HCT116 (cell line): ENCODE data around the gene FBXO11. TPM values are rescaled to one million over a fixed set of nuclear protein-coding genes. Genes with fewer than 3 reads are reported as not detected.
A peak's percentile ranks its signal among the peaks of the same experiment; 100 is the strongest.

Experiments used
- ATAC-seq: fragments of 200-7000 bp; cut with Tn5 transposase; 2 replicates; pipeline ENCODE4 v1.9.1; 2020; ENCODE audit warnings: mild to moderate bottlenecking, moderate library complexity
- BruUV-seq: library from RNA; stranded (reverse); fragments of 400-500 nt; replicated peaks from 2 replicates; lab custom pipeline; 2021; lab: Mats Ljungman, UMichigan
- CTCF ChIA-PET: fragments of 300-600 bp; sonication (Branson Sonifier 250); formaldehyde crosslinking; loops from one replicate; lab custom pipeline; 2021; ENCODE audit warnings: antibody characterized with exemption; lab: Charles Lee
- POLR2A ChIA-PET: fragments of 300-600, 350-600 bp; sonication (Branson Sonifier 250); formaldehyde crosslinking; loops from one replicate; lab custom pipeline; 2021; ENCODE audit warnings: antibody characterized with exemption; lab: Charles Lee
- RAD21 ChIA-PET, 2 experiments: fragments of 300-600 bp; sonication (Branson Sonifier 250); formaldehyde crosslinking; loops; one replicate each; lab custom pipeline; 2023; ENCODE audit warnings: low total read pairs in 2 of 2; ENCODE audit not compliant: uncharacterized antibody in 2 of 2, unreplicated experiment in 2 of 2, low non-redundant PET in 1 of 2; lab: Charles Lee
- DNase-seq: peaks from one replicate; pipeline ENCODE4 v3.0.0-alpha.2; 2010; ENCODE audit warnings: low read depth, low spot score
- H2AFZ ChIP-seq: fragments of 200-600 bp; shearing (Covaris generic), sonication (generic); 2 replicates; pipeline ENCODE4 v1.6.1; 2017; ENCODE audit warnings: low read depth, mixed run types, mixed read lengths, antibody characterized with exemption, low read length; ENCODE audit not compliant: poor library complexity, severe bottlenecking
- H3K27ac ChIP-seq: 2 replicates; pipeline ENCODE4 v1.5.1; 2012; ENCODE audit warnings: low read depth, low read length
- H3K27me3 ChIP-seq: fragments of 200-600 bp; sonication (generic); 2 replicates; pipeline ENCODE4 v1.6.1; 2016; ENCODE audit warnings: mixed run types, low read length, mixed read lengths; ENCODE audit not compliant: insufficient read depth
- H3K36me3 ChIP-seq, 2 experiments: fragments of 200-500 bp in 1 of 2; fragments of 200-600 bp in 1 of 2; sonication (Bioruptor generic) in 1 of 2; sonication (generic) in 1 of 2; 2 replicates each; pipeline versions ENCODE4 v1.5.1 to v1.6.1; 2014 to 2016; ENCODE audit warnings: low read length in 2 of 2, inconsistent platforms in 1 of 2, mixed read lengths in 1 of 2, mixed run types in 1 of 2; ENCODE audit not compliant: insufficient read depth in 2 of 2, control insufficient read depth in 1 of 2
- H3K4me1 ChIP-seq, 2 experiments: fragments of 200-600 bp in 1 of 2; sonication (generic) in 1 of 2; 2 replicates each; pipeline versions ENCODE4 v1.5.1 to v1.6.1; 2012 to 2017; ENCODE audit warnings: low read length in 2 of 2, inconsistent platforms in 1 of 2, mild to moderate bottlenecking in 1 of 2, mixed read lengths in 1 of 2, mixed run types in 1 of 2, moderate library complexity in 1 of 2; ENCODE audit not compliant: insufficient read depth in 2 of 2, control insufficient read depth in 1 of 2
- H3K4me2 ChIP-seq: fragments of 200-600 bp; sonication (generic); 2 replicates; pipeline ENCODE4 v1.6.1; 2017; ENCODE audit warnings: mixed run types, low read length, mixed read lengths
- H3K4me3 ChIP-seq, 2 experiments: fragments of 200-600 bp in 1 of 2; sonication (generic) in 1 of 2; replicated peaks in 1 of 2; 2 replicates each; pipeline ENCODE4 v1.5.1; 2011 to 2016; ENCODE audit warnings: low read length in 2 of 2, control low read depth in 1 of 2, low read depth in 1 of 2, mild to moderate bottlenecking in 1 of 2, mixed read lengths in 1 of 2, mixed run types in 1 of 2
- H3K79me2 ChIP-seq: fragments of 200-600 bp; sonication (generic); 2 replicates; pipeline ENCODE4 v1.6.1; 2017; ENCODE audit warnings: mild to moderate bottlenecking, mixed run types, low read length, moderate library complexity, mixed read lengths; ENCODE audit not compliant: insufficient read depth
- H3K9ac ChIP-seq: fragments of 200-600 bp; sonication (generic); 2 replicates; pipeline ENCODE4 v1.6.1; 2016; ENCODE audit warnings: low read length, mixed read lengths
- H3K9me2 ChIP-seq: fragments of 200-600 bp; sonication (generic), shearing (Covaris generic); 2 replicates; pipeline ENCODE4 v1.6.1; 2017; ENCODE audit warnings: mixed run types, mild to moderate bottlenecking, moderate library complexity; ENCODE audit not compliant: insufficient read depth
- H3K9me3 ChIP-seq, 2 experiments: fragments of 200-500 bp in 1 of 2; fragments of 200-600 bp in 1 of 2; sonication (Bioruptor generic) in 1 of 2; sonication (generic) in 1 of 2; 2 replicates each; pipeline ENCODE4 v1.6.1; 2014 to 2017; ENCODE audit warnings: low read length in 2 of 2, mixed read lengths in 2 of 2, inconsistent platforms in 1 of 2, low read depth in 1 of 2, mild to moderate bottlenecking in 1 of 2, mixed run types in 1 of 2, moderate library complexity in 1 of 2; ENCODE audit not compliant: control insufficient read depth in 1 of 2, insufficient read depth in 1 of 2
- H4K20me1 ChIP-seq: fragments of 200-600 bp; sonication (generic), shearing (Covaris generic); 2 replicates; pipeline ENCODE4 v1.6.1; 2017; ENCODE audit warnings: mixed run types, mild to moderate bottlenecking, moderate library complexity; ENCODE audit not compliant: insufficient read depth
- CBX3 ChIP-seq: IDR thresholded peaks from 2 replicates; pipeline ENCODE4 v1.6.1; 2012; ENCODE audit warnings: low read depth
- CEBPB ChIP-seq: IDR thresholded peaks from 2 replicates; pipeline ENCODE4 v1.6.1; 2012; ENCODE audit warnings: low read depth
- EGR1 ChIP-seq: IDR thresholded peaks from 2 replicates; pipeline ENCODE4 v1.6.1; 2012; ENCODE audit warnings: low read depth
- ELF1 ChIP-seq: IDR thresholded peaks from 2 replicates; pipeline ENCODE4 v1.6.1; 2012; ENCODE audit warnings: low read depth, borderline replicate concordance
- EZH2 ChIP-seq: fragments of 200-600 bp; sonication (generic); IDR thresholded peaks from 2 replicates; pipeline ENCODE4 v1.6.1; 2017; ENCODE audit warnings: antibody characterized with exemption, mixed run types
- EZH2phosphoT487 ChIP-seq: fragments of 200-600 bp; IDR thresholded peaks from 2 replicates; pipeline ENCODE4 v1.6.1; 2018; ENCODE audit warnings: antibody characterized with exemption, borderline replicate concordance
- FOSL1 ChIP-seq: IDR thresholded peaks from 2 replicates; pipeline ENCODE4 v1.6.1; 2012; ENCODE audit warnings: low read depth
- JUND ChIP-seq: IDR thresholded peaks from 2 replicates; pipeline ENCODE4 v1.6.1; 2012
- MAX ChIP-seq: IDR thresholded peaks from 2 replicates; pipeline ENCODE4 v1.6.1; 2012
- POLR2AphosphoS5 ChIP-seq: IDR thresholded peaks from 2 replicates; pipeline ENCODE4 v1.6.1; 2011; ENCODE audit warnings: mild to moderate bottlenecking, low read depth, low read length, moderate library complexity
- RAD21 ChIP-seq: IDR thresholded peaks from 2 replicates; pipeline ENCODE4 v1.6.1; 2012; ENCODE audit warnings: low read depth, mild to moderate bottlenecking
- SIN3A ChIP-seq: IDR thresholded peaks from 2 replicates; pipeline ENCODE4 v1.6.1; 2012; ENCODE audit warnings: low read depth
- SP1 ChIP-seq: IDR thresholded peaks from 2 replicates; pipeline ENCODE4 v1.6.1; 2012; ENCODE audit warnings: low read depth
- SRF ChIP-seq: IDR thresholded peaks from 2 replicates; pipeline ENCODE4 v1.6.1; 2012; ENCODE audit warnings: low read depth
- YY1 ChIP-seq: IDR thresholded peaks from 2 replicates; pipeline ENCODE4 v1.6.1; 2011; ENCODE audit warnings: low read length, low read depth, moderate library complexity, mild to moderate bottlenecking; ENCODE audit not compliant: insufficient replicate concordance; ENCODE audit errors: extremely low read depth
- ZBTB33 ChIP-seq: IDR thresholded peaks from 2 replicates; pipeline ENCODE4 v1.6.1; 2011; ENCODE audit warnings: mild to moderate bottlenecking, low read length, moderate library complexity; ENCODE audit not compliant: insufficient replicate concordance; ENCODE audit errors: extremely low read depth
- ZFX ChIP-seq: fragments of 450-650 bp; IDR thresholded peaks from 2 replicates; pipeline ENCODE4 v1.6.1; 2017
- ZNF274 ChIP-seq: fragments of 200-500 bp; sonication (Bioruptor generic); IDR thresholded peaks from 2 replicates; pipeline ENCODE4 v1.6.1; 2014; ENCODE audit warnings: mild to moderate bottlenecking, low read depth, low read length, inconsistent platforms
- intact Hi-C: fragments of 100-400 bp; cut with micrococcal nuclease; formaldehyde crosslinking; loops from 2 replicates; pipeline ENCODE4 v1.10.0; 2022
- total RNA-seq: library from RNA; stranded (reverse); gene quantifications from one replicate; pipeline ENCODE4 v1.2.1, GENCODE V29; 2021; ENCODE audit not compliant: unreplicated experiment
- TF ChIP-seq, protein P1 (sequence below): IDR thresholded peaks from 2 replicates; pipeline ENCODE4 v1.6.1; 2012

Gene FBXO11
- total RNA-seq, 1 experiment from 2014 or later = 60.2 TPM

DNA sequence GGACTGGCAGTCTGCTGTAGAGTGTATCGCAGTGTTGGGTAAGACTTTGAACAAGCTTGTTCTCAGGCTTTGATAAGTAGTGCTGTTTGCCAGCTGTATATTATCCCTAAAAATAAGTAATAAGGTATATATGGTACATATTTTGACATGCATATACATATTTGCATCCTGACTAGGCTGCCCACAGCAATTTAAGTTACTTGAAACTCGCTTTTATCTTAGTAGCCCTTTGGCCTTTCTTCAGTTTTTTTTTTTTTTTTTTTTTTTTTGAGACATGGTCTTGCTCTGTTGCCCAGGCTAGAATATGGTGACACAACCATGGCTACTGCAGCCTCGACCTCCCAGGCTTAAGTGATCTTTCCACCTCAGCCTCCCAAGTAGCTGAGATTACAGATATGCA is 105.2 kb downstream of the FBXO11 start:
- ATAC-seq = no peak
- Histone ChIP-seq H3K4me1 (no peaks in the 10 kb centered on the region), H3K4me2 (no peak overlapping the region), H3K36me3 (peaks cover 72 to 74% of the 10 kb centered on the region in 2 experiments), H3K4me3 (no peak overlapping the region), H3K79me2 (peaks cover 88% of the 10 kb centered on the region), H3K27me3 (no peaks in the 10 kb centered on the region), H3K9me2 (no peaks in the 10 kb centered on the region), H3K27ac (no peak overlapping the region), H4K20me1 (no peaks in the 10 kb centered on the region; the same call in 1 of the 2 replicates), H2AFZ (no peak overlapping the region), H3K9ac (no peak overlapping the region), H3K9me3 (no peaks in the 10 kb centered on the region)
- ChIA-PET CTCF (no interaction called here), POLR2A (no interaction called here), RAD21 (no interaction called here)
- intact Hi-C loops = no loop called here
- no TSS peak for BruUV-seq
- TF ChIP-seq YY1 = no peak
- no peak for TF ChIP-seq ELF1
- TF ChIP-seq POLR2AphosphoS5 = 0 out of 2 replicates have a peak, but pooled peaks have one; percentile 14
- no peak for TF ChIP-seq EZH2
- no peak for TF ChIP-seq EGR1
- no peak for TF ChIP-seq SRF
- TF ChIP-seq RAD21 = no peak
- no peak for TF ChIP-seq CEBPB
- no peak for DNase-seq

DNA sequence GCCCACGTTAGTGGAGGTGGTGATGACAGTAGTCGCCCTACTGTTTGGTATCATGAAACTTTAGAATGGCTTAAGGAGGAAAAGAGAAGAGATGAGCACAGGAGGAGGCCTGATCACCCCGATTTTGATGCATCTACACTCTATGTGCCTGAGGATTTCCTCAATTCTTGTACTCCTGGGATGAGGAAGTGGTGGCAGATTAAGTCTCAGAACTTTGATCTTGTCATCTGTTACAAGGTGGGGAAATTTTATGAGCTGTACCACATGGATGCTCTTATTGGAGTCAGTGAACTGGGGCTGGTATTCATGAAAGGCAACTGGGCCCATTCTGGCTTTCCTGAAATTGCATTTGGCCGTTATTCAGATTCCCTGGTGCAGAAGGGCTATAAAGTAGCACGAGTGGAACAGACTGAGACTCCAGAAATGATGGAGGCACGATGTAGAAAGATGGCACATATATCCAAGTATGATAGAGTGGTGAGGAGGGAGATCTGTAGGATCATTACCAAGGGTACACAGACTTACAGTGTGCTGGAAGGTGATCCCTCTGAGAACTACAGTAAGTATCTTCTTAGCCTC is 107.2 kb downstream of the FBXO11 start:
- ChIA-PET POLR2A (no interaction called here), RAD21 (no interaction called here), CTCF (no interaction called here)
- DNase-seq = no peak
- no peak overlapping the region for H3K4me2 ChIP-seq
- H3K27ac ChIP-seq = no peak overlapping the region
- H2AFZ ChIP-seq = no peak overlapping the region
- H3K9me2 ChIP-seq = no peaks in the 10 kb centered on the region
- no peaks in the 10 kb centered on the region for H3K9me3 ChIP-seq
- H3K79me2 ChIP-seq = peaks cover 98% of the 10 kb centered on the region
- peaks cover 65% of the 10 kb centered on the region in 2 experiments for H3K36me3 ChIP-seq
- no peak for ATAC-seq
- no peak overlapping the region for H3K4me3 ChIP-seq
- H3K9ac ChIP-seq = no peak overlapping the region
- TF ChIP-seq FOSL1 (no peak), JUND (no peak), EZH2 (no peak), SIN3A (no peak), ZNF274 (no peak), ZBTB33 (no peak), ZFX (no peak), SRF (no peak), YY1 (no peak), SP1 (no peak), EZH2phosphoT487 (no peak), EGR1 (no peak), POLR2AphosphoS5 (no peak; the same call in 1 of the 2 replicates), CEBPB (no peak), CBX3 (no peak), MAX (no peak)
- TF ChIP-seq, protein P1, sequence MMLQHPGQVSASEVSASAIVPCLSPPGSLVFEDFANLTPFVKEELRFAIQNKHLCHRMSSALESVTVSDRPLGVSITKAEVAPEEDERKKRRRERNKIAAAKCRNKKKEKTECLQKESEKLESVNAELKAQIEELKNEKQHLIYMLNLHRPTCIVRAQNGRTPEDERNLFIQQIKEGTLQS = no peak
- BruUV-seq = TSS peak; percentile 18
- no peaks in the 10 kb centered on the region for H3K27me3 ChIP-seq
- H4K20me1 ChIP-seq = no peaks in the 10 kb centered on the region
- intact Hi-C loops = no loop called here
- no peaks in the 10 kb centered on the region for H3K4me1 ChIP-seq
